Liver (tissue), 9 donors: ENCODE measurements around the gene SLC18A2. TPM values are rescaled to one million over a fixed set of nuclear protein-coding genes. Genes with fewer than 3 reads are reported as not detected.
"Not testable (repeated sequence)": the region's sequence is repeated elsewhere in the genome, so short reads cannot be mapped to it uniquely, and the experiment has no call there.

Experiments
- DNase-seq: peaks from one replicate; pipeline ENCODE4 v3.0.0-alpha.2; 2017; ENCODE audit warnings: low spot score
- H3K27ac ChIP-seq, 2 donors: one replicate each; pipeline ENCODE4 v1.7.0; 2013; ENCODE audit warnings: inconsistent platforms in 2 of 2, low read length in 2 of 2, control low read depth in 1 of 2, low read depth in 1 of 2, mild to moderate bottlenecking in 1 of 2
- H3K27me3 ChIP-seq, 4 donors: one replicate each; pipeline versions ENCODE4 v1.6.1 to v1.7.0; 2013; ENCODE audit warnings: low read length in 3 of 4, inconsistent platforms in 1 of 4, mild to moderate bottlenecking in 1 of 4, moderate library complexity in 1 of 4; ENCODE audit not compliant: control insufficient read depth in 4 of 4, insufficient read depth in 4 of 4
- H3K36me3 ChIP-seq, 4 donors: one replicate each; pipeline versions ENCODE4 v1.6.1 to v1.7.0; 2013; ENCODE audit warnings: low read length in 3 of 4, mild to moderate bottlenecking in 3 of 4, low read depth in 1 of 4, moderate library complexity in 1 of 4; ENCODE audit not compliant: control insufficient read depth in 4 of 4, insufficient read depth in 3 of 4
- H3K4me1 ChIP-seq, 4 donors: one replicate each; pipeline versions ENCODE4 v1.6.1 to v1.7.0; 2013; ENCODE audit warnings: low read length in 3 of 4, mild to moderate bottlenecking in 3 of 4, moderate library complexity in 1 of 4; ENCODE audit not compliant: control insufficient read depth in 4 of 4, insufficient read depth in 4 of 4
- H3K4me3 ChIP-seq, 3 donors: one replicate each; pipeline versions ENCODE4 v1.6.1 to v1.7.0; 2013; ENCODE audit warnings: low read length in 3 of 3, control low read depth in 1 of 3, low read depth in 1 of 3, mild to moderate bottlenecking in 1 of 3
- H3K9ac ChIP-seq, 2 donors: one replicate each; pipeline ENCODE4 v1.7.0; 2013; ENCODE audit warnings: low read length in 2 of 2, mild to moderate bottlenecking in 2 of 2, moderate library complexity in 2 of 2, control low read depth in 1 of 2, low read depth in 1 of 2
- H3K9me3 ChIP-seq, 4 donors: one replicate each; pipeline versions ENCODE4 v1.6.1 to v1.7.0; 2013; ENCODE audit warnings: low read length in 3 of 4; ENCODE audit not compliant: control insufficient read depth in 4 of 4
- EGR1 ChIP-seq, 2 donors: IDR thresholded peaks; 2 replicates each; pipeline ENCODE4 v1.6.1; 2016 to 2018; ENCODE audit warnings: antibody characterized with exemption in 2 of 2, low read depth in 2 of 2
- FOXA1 ChIP-seq: IDR thresholded peaks from 2 replicates; pipeline ENCODE4 v1.6.1; 2016; ENCODE audit warnings: antibody characterized with exemption
- FOXA2 ChIP-seq: IDR thresholded peaks from 2 replicates; pipeline ENCODE4 v1.6.1; 2016; ENCODE audit warnings: antibody characterized with exemption
- GABPA ChIP-seq, 2 donors: IDR thresholded peaks in 1 of 2; conservative IDR thresholded peaks in 1 of 2; 2 replicates each; pipeline ENCODE4 v1.6.1; 2016; ENCODE audit warnings: antibody characterized with exemption in 2 of 2, mild to moderate bottlenecking in 1 of 2, moderate library complexity in 1 of 2
- HNF4A ChIP-seq, 2 donors: conservative IDR thresholded peaks; 2 replicates each; pipeline ENCODE4 v1.6.1; 2016; ENCODE audit warnings: antibody characterized with exemption in 2 of 2, mild to moderate bottlenecking in 2 of 2
- HNF4G ChIP-seq: IDR thresholded peaks from 2 replicates; pipeline ENCODE4 v1.6.1; 2016; ENCODE audit warnings: antibody characterized with exemption
- JUND ChIP-seq, 2 donors: IDR thresholded peaks; 2 replicates each; pipeline ENCODE4 v1.6.1; 2016; ENCODE audit warnings: antibody characterized with exemption in 2 of 2
- NR2F2 ChIP-seq: IDR thresholded peaks from 2 replicates; pipeline ENCODE4 v1.6.1; 2016; ENCODE audit warnings: antibody characterized with exemption
- RAD21 ChIP-seq, 2 donors: IDR thresholded peaks; 2 replicates each; pipeline ENCODE4 v1.6.1; 2016; ENCODE audit warnings: antibody characterized with exemption in 2 of 2, mild to moderate bottlenecking in 2 of 2
- RXRA ChIP-seq, 2 donors: IDR thresholded peaks; 2 replicates each; pipeline ENCODE4 v1.6.1; 2017 to 2018; ENCODE audit warnings: antibody characterized with exemption in 2 of 2, mild to moderate bottlenecking in 1 of 2
- SP1 ChIP-seq: IDR thresholded peaks from 2 replicates; pipeline ENCODE4 v1.6.1; 2018; ENCODE audit warnings: antibody characterized with exemption, mild to moderate bottlenecking
- TAF1 ChIP-seq: conservative IDR thresholded peaks from 2 replicates; pipeline ENCODE4 v1.6.1; 2016; ENCODE audit warnings: antibody characterized with exemption, mild to moderate bottlenecking
- YY1 ChIP-seq: IDR thresholded peaks from 2 replicates; pipeline ENCODE4 v1.6.1; 2016; ENCODE audit warnings: antibody characterized with exemption, mild to moderate bottlenecking
- WGBS: extraction: QIAGEN DNeasy Blood & Tissue Kit; methylation state at CpG from one replicate; pipeline ENCODE4 v1.1.7; 2013; 5-methylcytosine and 5-hydroxymethylcytosine counted together
- polyA plus RNA-seq, 2 donors: library from polyadenylated mRNA; stranded (reverse) in 1 of 2; unstranded in 1 of 2; fragments of 200-250 nt in 1 of 2; fragments of >200 nt in 1 of 2; fragmentation: Nextera tagmentation in 1 of 2; extraction: Ambion mirVana in 1 of 2; gene quantifications; one replicate each; pipeline versions ENCODE4 v1.2.1 to v1.2.3, GENCODE V29; 2013 to 2015
- total RNA-seq, 2 donors: library from RNA; depleted of rRNA; stranded (reverse); fragments of >200 nt; gene quantifications; one replicate each; pipeline ENCODE4 v1.2.3, GENCODE V29; 2014
- TF ChIP-seq, protein P1 (sequence below): IDR thresholded peaks from 2 replicates; pipeline ENCODE4 v1.6.1; 2016; ENCODE audit warnings: antibody characterized with exemption, mild to moderate bottlenecking
- TF ChIP-seq, protein P2 (sequence below): IDR thresholded peaks from 2 replicates; pipeline ENCODE4 v1.6.1; 2016; ENCODE audit warnings: antibody characterized with exemption
- TF ChIP-seq, protein P3 (sequence below): IDR thresholded peaks from 2 replicates; pipeline ENCODE4 v1.6.1; 2016; ENCODE audit warnings: antibody characterized with exemption
- TF ChIP-seq, protein P4 (sequence below): fragments of 150-350 bp; IDR thresholded peaks from 2 replicates; pipeline ENCODE4 v1.5.1; 2017; ENCODE audit warnings: improper control_type of control experiment, low read depth, low read length; ENCODE audit not compliant: missing input control
- donor health status: healthy.
- donor health status: healthy.
- donor health status: healthy.
- donor health status: healthy.
- donor health status: healthy.

The SLC18A2 gene
- total and polyA plus RNA-seq, 4 donors, result 0.92 to 3.7 (median 1.4) TPM

DNA sequence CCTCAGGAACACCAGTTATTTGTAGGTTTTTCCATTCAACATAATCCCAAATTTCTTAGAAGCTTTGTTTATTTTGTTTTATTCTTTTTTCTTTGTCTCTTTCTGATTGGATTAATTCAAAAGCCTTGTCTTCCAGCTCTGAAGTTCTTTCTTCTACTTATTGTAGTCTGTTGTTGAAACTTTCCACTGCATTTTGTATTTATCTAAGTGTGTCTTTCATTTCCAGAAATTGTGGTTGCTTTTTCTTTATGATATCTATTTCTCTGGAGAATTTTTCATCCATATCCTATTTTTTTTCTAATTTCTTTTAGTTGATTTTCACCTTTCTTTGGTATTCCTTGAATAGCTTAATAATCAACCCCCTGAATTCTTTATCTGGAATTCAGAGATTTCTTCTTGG lies 58.5 kb downstream of the SLC18A2 start:
- H3K4me1 ChIP-seq, result peaks cover 0 to 3% (median 0%) of the 10 kb centered on the region in 4 donors
- no peak overlapping the region for H3K4me3 ChIP-seq
- no peak overlapping the region for H3K27ac ChIP-seq
- peaks cover 0 to 2% (median 1%) of the 10 kb centered on the region in 4 donors for H3K36me3 ChIP-seq
- TF ChIP-seq HNF4A (conservative IDR thresholded peaks at IDR 0.05) (no peak), EGR1 (IDR thresholded peaks at IDR 0.05; ENCODE audit: low read depth in 2 of 2) (no peak), SP1 (no peak), JUND (IDR thresholded peaks at IDR 0.05) (no peak), RXRA (IDR thresholded peaks at IDR 0.05) (no peak), HNF4G (no peak), TAF1 (no peak), FOXA2 (no peak)
- TF ChIP-seq, protein P1, sequence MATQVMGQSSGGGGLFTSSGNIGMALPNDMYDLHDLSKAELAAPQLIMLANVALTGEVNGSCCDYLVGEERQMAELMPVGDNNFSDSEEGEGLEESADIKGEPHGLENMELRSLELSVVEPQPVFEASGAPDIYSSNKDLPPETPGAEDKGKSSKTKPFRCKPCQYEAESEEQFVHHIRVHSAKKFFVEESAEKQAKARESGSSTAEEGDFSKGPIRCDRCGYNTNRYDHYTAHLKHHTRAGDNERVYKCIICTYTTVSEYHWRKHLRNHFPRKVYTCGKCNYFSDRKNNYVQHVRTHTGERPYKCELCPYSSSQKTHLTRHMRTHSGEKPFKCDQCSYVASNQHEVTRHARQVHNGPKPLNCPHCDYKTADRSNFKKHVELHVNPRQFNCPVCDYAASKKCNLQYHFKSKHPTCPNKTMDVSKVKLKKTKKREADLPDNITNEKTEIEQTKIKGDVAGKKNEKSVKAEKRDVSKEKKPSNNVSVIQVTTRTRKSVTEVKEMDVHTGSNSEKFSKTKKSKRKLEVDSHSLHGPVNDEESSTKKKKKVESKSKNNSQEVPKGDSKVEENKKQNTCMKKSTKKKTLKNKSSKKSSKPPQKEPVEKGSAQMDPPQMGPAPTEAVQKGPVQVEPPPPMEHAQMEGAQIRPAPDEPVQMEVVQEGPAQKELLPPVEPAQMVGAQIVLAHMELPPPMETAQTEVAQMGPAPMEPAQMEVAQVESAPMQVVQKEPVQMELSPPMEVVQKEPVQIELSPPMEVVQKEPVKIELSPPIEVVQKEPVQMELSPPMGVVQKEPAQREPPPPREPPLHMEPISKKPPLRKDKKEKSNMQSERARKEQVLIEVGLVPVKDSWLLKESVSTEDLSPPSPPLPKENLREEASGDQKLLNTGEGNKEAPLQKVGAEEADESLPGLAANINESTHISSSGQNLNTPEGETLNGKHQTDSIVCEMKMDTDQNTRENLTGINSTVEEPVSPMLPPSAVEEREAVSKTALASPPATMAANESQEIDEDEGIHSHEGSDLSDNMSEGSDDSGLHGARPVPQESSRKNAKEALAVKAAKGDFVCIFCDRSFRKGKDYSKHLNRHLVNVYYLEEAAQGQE, result no peak
- TF ChIP-seq, protein P2, sequence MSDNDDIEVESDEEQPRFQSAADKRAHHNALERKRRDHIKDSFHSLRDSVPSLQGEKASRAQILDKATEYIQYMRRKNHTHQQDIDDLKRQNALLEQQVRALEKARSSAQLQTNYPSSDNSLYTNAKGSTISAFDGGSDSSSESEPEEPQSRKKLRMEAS, result no peak
- H3K27me3 ChIP-seq, result no peaks in the 10 kb centered on the region
- no peaks in the 10 kb centered on the region for H3K9me3 ChIP-seq
- DNase-seq, result no peak
- no peak overlapping the region for H3K9ac ChIP-seq

DNA sequence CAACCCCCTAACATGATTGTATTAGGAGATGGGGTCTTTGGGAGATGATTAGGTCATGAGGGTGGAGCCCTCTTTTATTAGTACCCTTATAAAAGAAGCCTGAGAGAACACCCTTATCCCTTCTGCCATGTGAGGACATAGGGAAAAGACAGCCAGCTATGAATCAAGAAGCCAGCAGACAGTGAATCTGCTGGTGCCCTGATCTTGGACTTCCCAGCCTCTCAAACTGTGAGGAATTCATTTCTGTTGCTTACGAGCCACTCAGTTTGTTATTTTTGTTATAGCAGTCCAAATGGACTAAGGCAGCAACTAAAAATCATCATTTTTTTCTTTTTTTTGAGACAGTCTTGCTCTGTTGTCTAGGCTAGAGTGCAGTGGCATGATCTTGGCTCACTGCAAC lies 59.8 kb downstream of the SLC18A2 start:
- Histone ChIP-seq H3K9ac (no peak overlapping the region), H3K4me1 (peaks cover 0 to 3% (median 0%) of the 10 kb centered on the region in 4 donors), H3K9me3 (no peaks in the 10 kb centered on the region), H3K4me3 (no peak overlapping the region), H3K36me3 (peaks cover 0 to 2% (median 1%) of the 10 kb centered on the region in 4 donors), H3K27ac (no peak overlapping the region), H3K27me3 (no peaks in the 10 kb centered on the region)
- TF ChIP-seq RAD21 (IDR thresholded peaks at IDR 0.05) (no peak), HNF4G (no peak), FOXA1 (no peak), JUND (IDR thresholded peaks at IDR 0.05) (no peak), SP1 (no peak), TAF1 (no peak), YY1 (no peak), GABPA (IDR thresholded peaks at IDR 0.05 in 1 of 2, conservative IDR thresholded peaks at IDR 0.05 in 1 of 2) (no peak), EGR1 (IDR thresholded peaks at IDR 0.05; ENCODE audit: low read depth in 2 of 2) (no peak), RXRA (IDR thresholded peaks at IDR 0.05) (no peak), FOXA2 (no peak), NR2F2 (no peak)
- TF ChIP-seq, protein P1, result no peak
- TF ChIP-seq, protein P3, sequence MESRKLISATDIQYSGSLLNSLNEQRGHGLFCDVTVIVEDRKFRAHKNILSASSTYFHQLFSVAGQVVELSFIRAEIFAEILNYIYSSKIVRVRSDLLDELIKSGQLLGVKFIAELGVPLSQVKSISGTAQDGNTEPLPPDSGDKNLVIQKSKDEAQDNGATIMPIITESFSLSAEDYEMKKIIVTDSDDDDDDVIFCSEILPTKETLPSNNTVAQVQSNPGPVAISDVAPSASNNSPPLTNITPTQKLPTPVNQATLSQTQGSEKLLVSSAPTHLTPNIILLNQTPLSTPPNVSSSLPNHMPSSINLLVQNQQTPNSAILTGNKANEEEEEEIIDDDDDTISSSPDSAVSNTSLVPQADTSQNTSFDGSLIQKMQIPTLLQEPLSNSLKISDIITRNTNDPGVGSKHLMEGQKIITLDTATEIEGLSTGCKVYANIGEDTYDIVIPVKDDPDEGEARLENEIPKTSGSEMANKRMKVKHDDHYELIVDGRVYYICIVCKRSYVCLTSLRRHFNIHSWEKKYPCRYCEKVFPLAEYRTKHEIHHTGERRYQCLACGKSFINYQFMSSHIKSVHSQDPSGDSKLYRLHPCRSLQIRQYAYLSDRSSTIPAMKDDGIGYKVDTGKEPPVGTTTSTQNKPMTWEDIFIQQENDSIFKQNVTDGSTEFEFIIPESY, result no peak
- TF ChIP-seq, protein P4, sequence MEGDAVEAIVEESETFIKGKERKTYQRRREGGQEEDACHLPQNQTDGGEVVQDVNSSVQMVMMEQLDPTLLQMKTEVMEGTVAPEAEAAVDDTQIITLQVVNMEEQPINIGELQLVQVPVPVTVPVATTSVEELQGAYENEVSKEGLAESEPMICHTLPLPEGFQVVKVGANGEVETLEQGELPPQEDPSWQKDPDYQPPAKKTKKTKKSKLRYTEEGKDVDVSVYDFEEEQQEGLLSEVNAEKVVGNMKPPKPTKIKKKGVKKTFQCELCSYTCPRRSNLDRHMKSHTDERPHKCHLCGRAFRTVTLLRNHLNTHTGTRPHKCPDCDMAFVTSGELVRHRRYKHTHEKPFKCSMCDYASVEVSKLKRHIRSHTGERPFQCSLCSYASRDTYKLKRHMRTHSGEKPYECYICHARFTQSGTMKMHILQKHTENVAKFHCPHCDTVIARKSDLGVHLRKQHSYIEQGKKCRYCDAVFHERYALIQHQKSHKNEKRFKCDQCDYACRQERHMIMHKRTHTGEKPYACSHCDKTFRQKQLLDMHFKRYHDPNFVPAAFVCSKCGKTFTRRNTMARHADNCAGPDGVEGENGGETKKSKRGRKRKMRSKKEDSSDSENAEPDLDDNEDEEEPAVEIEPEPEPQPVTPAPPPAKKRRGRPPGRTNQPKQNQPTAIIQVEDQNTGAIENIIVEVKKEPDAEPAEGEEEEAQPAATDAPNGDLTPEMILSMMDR, result no peak
- TF ChIP-seq, protein P2, result no peak
- DNase-seq, result no peak
- WGBS, result 97% methylated on average over 1 of the region's 1 CpG

DNA sequence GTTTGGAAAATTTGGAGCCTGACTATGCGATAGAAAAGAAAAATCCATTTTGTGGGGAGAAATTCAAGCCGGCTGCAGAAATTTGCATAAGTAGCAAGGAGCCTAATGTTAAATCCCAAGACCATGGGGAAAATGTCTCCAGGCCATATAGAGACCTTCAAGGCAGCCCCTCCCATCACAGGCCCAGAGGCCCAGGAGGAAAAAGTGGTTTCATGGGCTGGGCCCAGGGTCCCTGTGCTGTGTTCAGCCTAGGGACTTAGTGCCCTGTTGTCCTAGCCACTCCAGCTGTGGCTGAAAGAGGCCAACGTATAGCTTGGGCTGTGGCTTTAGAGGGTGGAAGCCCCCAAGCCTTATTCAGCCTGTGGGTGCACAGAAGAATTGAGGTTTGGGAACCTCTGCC lies 62.5 kb downstream of the SLC18A2 start:
- not testable (repeated sequence) for H3K36me3 ChIP-seq, H3K27ac ChIP-seq, H3K27me3 ChIP-seq, H3K9me3 ChIP-seq, H3K9ac ChIP-seq, H3K4me1 ChIP-seq, H3K4me3 ChIP-seq, DNase-seq
- WGBS, result 97% methylated on average over 3 of the region's 3 CpGs
